UCSD-AML1 (cell line): ENCODE data around the gene ADAMTS19.

Source experiments
- DNase-seq: peaks from one replicate; lab custom pipeline; 2025; ENCODE audit not compliant: unreplicated experiment; lab: John Stamatoyannopoulos, UW

Gene ADAMTS19

DNA sequence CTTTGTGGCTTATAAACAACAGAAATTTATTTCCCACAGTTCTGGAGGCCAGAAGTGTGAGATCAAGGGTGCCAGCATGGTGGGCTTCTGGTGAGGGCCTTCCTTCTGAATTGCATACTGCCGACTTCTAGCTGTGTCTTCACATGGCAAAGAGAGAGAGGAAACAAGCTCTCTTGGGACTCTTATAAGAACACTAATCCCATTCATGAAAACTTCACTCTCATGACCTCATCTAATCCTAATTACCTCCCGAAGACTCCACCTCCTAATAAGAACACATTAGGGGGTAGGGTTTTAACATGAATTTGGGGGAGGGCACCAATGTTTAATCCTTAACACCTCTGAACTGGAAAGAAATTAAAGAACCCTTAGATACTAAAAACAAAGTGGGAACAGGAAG, 211.9 kb downstream of the ADAMTS19 start:
- no peak for DNase-seq

DNA sequence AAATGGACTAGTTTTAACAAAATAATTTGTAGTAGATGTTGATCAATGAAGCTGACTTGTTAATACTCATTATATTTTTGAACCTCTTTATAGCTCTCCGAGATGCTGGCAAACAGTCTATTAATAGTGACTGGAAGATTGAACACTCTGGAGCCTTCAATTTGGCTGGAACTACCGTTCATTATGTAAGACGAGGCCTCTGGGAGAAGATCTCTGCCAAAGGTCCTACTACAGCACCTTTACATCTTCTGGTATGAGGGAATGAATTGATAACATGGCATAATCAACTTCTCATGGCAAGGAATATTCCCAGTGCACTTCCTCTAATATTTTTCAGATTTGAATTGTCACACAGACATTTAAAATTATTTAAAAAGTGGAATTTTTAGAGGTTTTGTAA, 219.6 kb downstream of the ADAMTS19 start:
- DNase-seq = no peak

- no peak for DNase-seq
Measured at GRCh38 chr5:129687941-129688340, 227.8 kb downstream of the ADAMTS19 start.

DNA sequence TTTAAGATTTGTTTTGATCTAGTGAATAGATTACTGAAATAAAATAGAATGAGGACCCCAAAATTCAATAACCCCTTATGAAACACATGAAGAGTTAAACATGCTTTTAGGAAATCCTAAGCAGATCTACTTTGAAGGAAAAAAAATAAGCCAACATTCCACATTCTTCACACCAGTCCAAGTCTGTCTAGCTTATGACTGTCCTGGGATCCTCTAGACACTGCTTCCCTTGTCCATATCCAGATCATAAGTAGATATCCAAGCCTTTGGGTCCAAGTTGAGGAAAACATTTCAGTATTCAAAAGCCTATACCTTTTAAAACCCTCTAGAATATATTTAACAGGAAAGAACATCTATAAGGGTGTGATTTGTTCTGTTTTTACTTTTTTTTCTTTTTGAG, 228.9 kb downstream of the ADAMTS19 start:
- no peak for DNase-seq

GRCh38 chr5:129691220-129691619, 231.1 kb downstream of the ADAMTS19 start:
- no peak for DNase-seq

DNA sequence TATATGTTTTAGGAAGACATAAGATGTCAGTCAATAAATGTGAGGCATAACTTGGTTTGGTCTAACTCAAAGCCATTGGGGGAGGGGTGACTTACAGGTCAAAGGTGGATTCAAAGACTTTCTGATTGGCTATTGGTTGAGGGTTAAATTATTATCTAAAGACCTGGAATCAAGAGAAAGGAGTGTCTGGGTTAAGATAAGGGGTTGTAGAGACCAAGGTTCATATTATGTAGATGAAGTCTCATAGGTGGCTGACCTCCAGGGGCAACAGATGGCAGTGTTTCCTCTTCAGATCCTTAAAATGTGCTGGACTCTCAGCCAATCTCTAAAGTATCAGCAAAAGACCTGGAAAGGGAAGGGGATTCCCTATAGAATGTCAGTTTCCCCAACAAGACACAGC, 236.5 kb downstream of the ADAMTS19 start:
- no peak for DNase-seq

DNA sequence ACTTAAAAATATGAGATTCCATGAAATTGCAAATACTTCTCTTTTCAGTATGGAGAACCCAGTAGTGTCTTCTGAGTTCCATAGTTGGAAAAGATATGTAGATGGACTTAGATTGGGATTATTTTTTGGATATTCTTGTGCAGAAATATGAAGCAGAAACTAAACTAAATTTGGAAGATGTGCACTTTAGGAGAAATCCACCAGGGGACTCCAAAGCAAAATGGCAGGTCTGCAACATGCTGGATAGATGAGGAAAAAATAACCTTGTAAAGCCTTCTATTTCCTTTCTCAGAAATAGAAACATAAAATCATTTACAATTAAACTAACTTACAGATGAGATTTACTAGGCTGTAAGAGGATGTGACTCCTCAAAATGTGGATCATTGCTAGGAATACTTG, 238.6 kb downstream of the ADAMTS19 start:
- no peak for DNase-seq

GRCh38 chr5:129716235-129716634, 256.1 kb downstream of the ADAMTS19 start:
- no peak for DNase-seq

GRCh38 chr5:129716651-129717050, 256.6 kb downstream of the ADAMTS19 start:
- DNase-seq = no peak

GRCh38 chr5:129717751-129718310, 257.7 kb downstream of the ADAMTS19 start:
- DNase-seq = no peak

- DNase-seq = no peak
Measured at GRCh38 chr5:129718471-129719090, 258.5 kb downstream of the ADAMTS19 start.

GRCh38 chr5:129724222-129724621, 264.1 kb downstream of the ADAMTS19 start:
- DNase-seq = no peak

GRCh38 chr5:129724647-129725046, 264.5 kb downstream of the ADAMTS19 start:
- DNase-seq = no peak

DNA sequence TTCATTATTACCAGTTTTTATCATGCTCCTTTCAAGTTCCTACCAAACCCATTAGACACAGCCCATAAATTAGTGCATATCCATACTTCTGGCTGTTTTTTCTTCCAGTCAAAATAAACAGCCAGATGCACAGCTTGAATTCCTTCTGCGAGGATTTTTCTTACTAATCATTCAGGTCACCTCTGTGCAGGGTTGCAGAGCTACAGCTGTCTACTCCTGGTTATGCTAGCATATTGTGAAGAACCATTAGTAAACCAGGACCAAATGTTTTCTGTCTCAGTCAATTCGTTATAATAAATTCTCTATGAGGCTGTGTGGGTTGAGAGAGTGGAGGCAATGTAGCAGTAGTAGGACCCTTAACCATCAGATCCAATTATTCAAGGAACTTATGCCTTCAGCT, 279.7 kb downstream of the ADAMTS19 start:
- DNase-seq = no peak

DNA sequence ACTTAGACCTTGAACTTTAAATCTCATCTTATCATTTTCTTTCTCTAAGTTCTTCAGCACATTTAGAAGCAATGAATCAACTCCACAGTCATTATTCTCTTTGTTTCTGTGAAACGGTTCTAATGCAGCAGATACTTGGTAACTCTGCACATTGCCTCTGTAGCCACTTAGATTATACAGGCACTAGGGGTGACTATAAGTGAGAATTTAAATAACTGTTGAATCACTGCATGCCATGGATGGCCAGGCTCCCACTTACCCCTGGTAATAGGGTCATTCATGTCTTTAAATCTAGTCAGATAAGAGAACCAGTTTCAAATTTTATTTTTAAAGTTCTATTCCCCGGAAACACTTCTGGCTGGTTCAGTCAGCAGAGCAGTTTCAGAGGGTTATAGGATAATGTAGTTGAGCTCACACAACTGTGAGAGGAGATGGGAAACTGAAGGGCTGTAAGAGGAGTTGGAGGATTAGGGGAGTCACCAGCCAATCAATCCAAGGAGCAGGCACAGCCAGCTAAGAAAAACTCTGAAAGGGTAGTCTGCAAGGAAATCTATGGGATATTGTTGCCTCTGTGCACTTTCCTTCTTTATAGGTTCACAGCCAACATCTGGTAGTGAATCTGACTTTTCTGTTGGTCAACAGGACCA, 283.6 kb downstream of the ADAMTS19 start:
- DNase-seq = no peak

- DNase-seq = no peak
Measured at GRCh38 chr5:129745997-129746396, 285.9 kb downstream of the ADAMTS19 start.

DNA sequence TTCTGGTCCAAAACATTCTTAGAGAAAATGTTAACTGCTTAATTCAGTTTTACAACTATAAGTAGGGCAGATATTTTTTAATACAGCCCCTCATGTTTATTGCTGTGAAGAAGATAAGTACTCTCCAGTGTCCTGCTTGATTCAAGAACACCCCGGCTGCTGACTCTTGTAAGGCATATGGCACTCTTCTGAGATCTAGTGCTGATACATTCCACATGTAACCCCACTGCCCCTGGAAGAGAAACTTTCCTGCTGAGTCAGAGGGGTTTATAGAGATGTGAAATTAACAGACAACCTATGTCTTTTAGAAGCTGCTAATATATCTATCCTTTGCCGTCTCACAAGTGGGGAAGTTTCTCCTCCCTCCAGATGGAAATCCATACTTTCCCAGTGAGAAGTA, 286.8 kb downstream of the ADAMTS19 start:
- DNase-seq = no peak

DNA sequence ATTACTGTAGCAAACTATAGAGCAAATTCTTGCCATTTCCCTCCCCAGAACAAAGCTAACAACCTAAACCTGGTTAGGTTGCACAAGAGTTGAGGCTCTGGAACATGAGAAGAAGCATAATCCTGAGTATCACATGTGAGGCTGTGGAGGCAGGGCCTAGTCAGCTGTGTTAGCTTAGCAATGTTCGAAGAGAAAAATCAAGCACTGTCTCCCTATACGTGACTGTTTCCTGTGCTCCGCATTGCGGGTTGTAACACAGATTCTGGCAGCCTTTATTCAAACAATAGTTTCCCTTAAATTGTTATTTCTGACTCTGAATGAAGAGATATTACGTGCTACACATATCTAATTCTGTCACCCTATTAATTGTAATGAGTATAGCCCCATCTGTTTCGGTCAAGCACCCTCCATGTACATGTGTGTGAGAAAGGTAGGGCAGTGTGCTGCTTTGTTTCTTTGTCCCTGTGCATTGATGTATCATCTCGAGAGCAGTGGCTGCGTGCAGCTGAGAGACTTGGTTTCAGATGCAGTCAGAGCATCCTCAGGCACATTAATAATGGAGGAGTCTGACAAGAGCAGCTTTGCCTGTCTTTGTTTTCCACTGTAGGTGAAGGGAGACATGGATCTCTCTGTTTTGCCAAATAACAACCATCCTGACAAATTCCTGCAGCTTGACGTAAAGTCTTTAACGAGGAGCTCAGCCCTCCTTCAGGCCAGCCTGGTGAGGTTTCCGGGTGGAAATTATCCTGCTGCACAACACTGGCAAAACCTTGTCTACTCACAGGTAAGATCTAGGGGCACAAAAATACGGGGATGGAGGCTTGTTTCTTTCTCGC, 287.7 kb downstream of the ADAMTS19 start, which contains the start of gene MINAR2:
Gene MINAR2 (plus strand): TSS at position 523 of the 836 bp plus-strand sequence. CDS start 97 bp downstream, at position 620.
- no peak for DNase-seq

GRCh38 chr5:129748913-129749880, 289.1 kb downstream of the ADAMTS19 start:
- DNase-seq = no peak

DNA sequence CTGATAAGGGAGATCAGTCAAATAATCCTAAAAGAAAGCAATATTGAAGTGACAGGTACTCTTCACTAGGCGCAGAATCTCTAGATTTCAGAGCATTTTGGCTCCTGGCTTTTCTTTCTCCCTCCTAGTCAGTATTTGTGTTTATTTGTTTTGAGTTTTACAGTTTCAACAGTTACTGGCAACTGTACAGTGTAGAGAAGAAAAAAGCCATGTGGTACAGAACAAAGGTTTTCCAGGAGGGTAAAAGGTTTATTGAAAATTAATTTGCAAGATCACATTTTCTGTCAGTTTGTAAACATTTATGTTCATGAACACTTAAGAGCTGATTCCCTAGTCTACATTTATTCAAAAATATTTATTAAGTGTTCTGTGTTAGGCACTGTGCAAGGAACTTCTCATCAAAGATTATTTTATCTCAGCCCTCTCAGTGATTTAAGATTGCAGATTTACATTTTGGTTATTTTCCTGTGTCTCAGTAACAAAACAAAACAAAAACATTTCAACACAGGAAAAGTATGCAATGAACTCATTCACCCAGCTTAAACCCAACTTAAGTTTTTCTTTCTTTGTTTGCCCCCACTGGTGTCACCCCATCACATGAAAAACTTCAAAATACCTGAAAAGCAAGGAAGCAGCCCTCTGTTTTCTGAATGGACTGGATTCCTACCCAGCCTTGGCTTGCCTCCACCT, 300.7 kb downstream of the ADAMTS19 start:
- DNase-seq = no peak
